ENCODE data around the gene PAX8.

DNA sequence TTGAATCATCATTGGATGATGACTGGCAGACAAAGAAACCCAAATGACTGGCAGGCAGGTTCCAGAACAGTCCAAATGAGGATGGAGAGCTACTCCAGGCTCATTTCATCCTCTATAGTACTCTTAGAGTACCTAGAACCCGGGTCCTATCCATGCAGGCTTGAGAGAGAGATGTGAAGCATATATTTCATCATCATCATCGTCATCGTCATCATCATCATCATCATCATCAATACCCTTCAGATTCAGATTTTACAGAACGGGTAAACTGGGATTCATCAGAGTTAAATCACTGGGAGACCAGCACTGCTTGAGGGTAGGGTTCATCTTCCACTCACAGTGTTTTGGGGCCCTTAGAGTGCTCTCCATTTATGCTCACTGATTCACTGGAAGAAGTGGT, 52.3 kb downstream of the PAX8 start:
- no peak for TF ChIP-seq EP300 (IDR thresholded peaks at IDR 0.05)
- TF ChIP-seq, protein P1, sequence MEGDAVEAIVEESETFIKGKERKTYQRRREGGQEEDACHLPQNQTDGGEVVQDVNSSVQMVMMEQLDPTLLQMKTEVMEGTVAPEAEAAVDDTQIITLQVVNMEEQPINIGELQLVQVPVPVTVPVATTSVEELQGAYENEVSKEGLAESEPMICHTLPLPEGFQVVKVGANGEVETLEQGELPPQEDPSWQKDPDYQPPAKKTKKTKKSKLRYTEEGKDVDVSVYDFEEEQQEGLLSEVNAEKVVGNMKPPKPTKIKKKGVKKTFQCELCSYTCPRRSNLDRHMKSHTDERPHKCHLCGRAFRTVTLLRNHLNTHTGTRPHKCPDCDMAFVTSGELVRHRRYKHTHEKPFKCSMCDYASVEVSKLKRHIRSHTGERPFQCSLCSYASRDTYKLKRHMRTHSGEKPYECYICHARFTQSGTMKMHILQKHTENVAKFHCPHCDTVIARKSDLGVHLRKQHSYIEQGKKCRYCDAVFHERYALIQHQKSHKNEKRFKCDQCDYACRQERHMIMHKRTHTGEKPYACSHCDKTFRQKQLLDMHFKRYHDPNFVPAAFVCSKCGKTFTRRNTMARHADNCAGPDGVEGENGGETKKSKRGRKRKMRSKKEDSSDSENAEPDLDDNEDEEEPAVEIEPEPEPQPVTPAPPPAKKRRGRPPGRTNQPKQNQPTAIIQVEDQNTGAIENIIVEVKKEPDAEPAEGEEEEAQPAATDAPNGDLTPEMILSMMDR (IDR thresholded peaks at IDR 0.05): no peak
- TF ChIP-seq POLR2AphosphoS5 (IDR thresholded peaks at IDR 0.05): no peak
- no peak for TF ChIP-seq POLR2A (IDR thresholded peaks at IDR 0.05)

Measured in stomach (tissue), 4 donors.